K562 (cell line): ENCODE measurements around the gene CSNK1D. TPM values are rescaled to one million over a fixed set of nuclear protein-coding genes. Genes with fewer than 3 reads are reported as not detected.

Experiments
- ATAC-seq: fragments of 200-7000 bp; cut with Tn5 transposase; 3 replicates; pipeline ENCODE4 v1.9.1; 2020; ENCODE audit warnings: moderate library complexity
- BruUV-seq: library from RNA; stranded (reverse); fragments of 400-500 nt; replicated peaks from 2 replicates; lab custom pipeline; 2021; lab: Mats Ljungman, UMichigan
- CTCF ChIA-PET: fragments of 300-600 bp; formaldehyde crosslinking; extraction: SDS; loops from one replicate; lab custom pipeline; 2021; ENCODE audit warnings: low intra/inter-chr PET ratio; lab: Yijun Ruan, JAX
- POLR2A ChIA-PET: fragments of 300-600, 350-650 bp; sonication (Branson Sonifier 250); formaldehyde crosslinking; extraction: SDS; loops from one replicate; lab custom pipeline; 2021; ENCODE audit warnings: antibody characterized with exemption, inconsistent platforms; lab: Yijun Ruan, JAX
- DNase-seq, 4 experiments: peaks; one replicate each; pipeline versions ENCODE4 v3.0.0 to v3.0.0-alpha.2; 2011 to 2018; ENCODE audit warnings: low spot score in 3 of 4, mixed read lengths in 3 of 4; ENCODE audit errors: extremely low read depth in 1 of 4
- FAIRE-seq: peaks from 2 replicates; lab custom pipeline; 2011; peaks lifted over from hg19 to GRCh38; lab: Jason Lieb, UNC
- H2AFZ ChIP-seq: 2 replicates; pipeline ENCODE4 v1.6.0; 2011; ENCODE audit warnings: low read depth, low read length, control low read depth, inconsistent platforms
- H3K27ac ChIP-seq: fragments of 200-600 bp; 3 replicates; pipeline ENCODE4 v1.8.0; 2011; ENCODE audit warnings: low read depth, mild to moderate bottlenecking, control low read depth, inconsistent platforms, low read length, moderate library complexity, mixed read lengths; ENCODE audit errors: extremely low read depth
- H3K27me3 ChIP-seq, 2 experiments: fragments of 300-600 bp in 1 of 2; 2 replicates in 1 of 2; 3 replicates in 1 of 2; pipeline versions ENCODE4 v1.6.0 to v1.8.0; 2011; ENCODE audit warnings: inconsistent platforms in 2 of 2, low read length in 2 of 2, mild to moderate bottlenecking in 1 of 2, mixed read lengths in 1 of 2, moderate library complexity in 1 of 2; ENCODE audit not compliant: control insufficient read depth in 2 of 2, insufficient read depth in 2 of 2
- H3K36me3 ChIP-seq: fragments of 300-600 bp; 3 replicates; pipeline ENCODE4 v1.8.0; 2011; ENCODE audit warnings: mild to moderate bottlenecking, low read length, inconsistent platforms; ENCODE audit not compliant: control insufficient read depth, insufficient read depth
- H3K4me1 ChIP-seq, 2 experiments: fragments of 200-600 bp in 1 of 2; replicated peaks in 1 of 2; 2 replicates in 1 of 2; 3 replicates in 1 of 2; pipeline versions ENCODE4 v1.5.1 to v1.8.0; 2011; ENCODE audit warnings: inconsistent platforms in 2 of 2, low read length in 2 of 2, mild to moderate bottlenecking in 1 of 2, mixed read lengths in 1 of 2, moderate library complexity in 1 of 2; ENCODE audit not compliant: control insufficient read depth in 2 of 2, insufficient read depth in 2 of 2
- H3K4me2 ChIP-seq: 2 replicates; pipeline ENCODE4 v1.6.1; 2011; ENCODE audit warnings: low read length, control low read depth, inconsistent platforms, mixed read lengths; ENCODE audit not compliant: insufficient read depth
- H3K4me3 ChIP-seq: fragments of 200-600 bp; sonication (generic), shearing (Covaris generic); 2 replicates; pipeline ENCODE4 v1.5.1; 2016; ENCODE audit warnings: control low read depth, inconsistent platforms
- H3K79me2 ChIP-seq: fragments of 200-600 bp; 3 replicates; pipeline ENCODE4 v1.8.0; 2011; ENCODE audit warnings: low read length, inconsistent platforms; ENCODE audit not compliant: control insufficient read depth, insufficient read depth
- H3K9ac ChIP-seq, 2 experiments: 2 replicates each; pipeline versions ENCODE4 v1.6.0 to v1.6.1; 2011; ENCODE audit warnings: low read depth in 2 of 2, low read length in 2 of 2, control low read depth in 1 of 2, inconsistent platforms in 1 of 2, mild to moderate bottlenecking in 1 of 2, mixed read lengths in 1 of 2; ENCODE audit not compliant: insufficient read depth in 1 of 2
- H3K9me1 ChIP-seq: one replicate; pipeline ENCODE4 v1.6.0; 2011; ENCODE audit warnings: inconsistent platforms, mild to moderate bottlenecking, low read length, moderate library complexity; ENCODE audit not compliant: control insufficient read depth, insufficient read depth
- H3K9me3 ChIP-seq: replicated peaks from 2 replicates; pipeline ENCODE4 v1.5.1; 2011; ENCODE audit warnings: low read depth, low read length, inconsistent platforms; ENCODE audit not compliant: control insufficient read depth, insufficient read depth
- H4K20me1 ChIP-seq: replicated peaks from 2 replicates; pipeline ENCODE4 v1.6.1; 2011; ENCODE audit warnings: low read length, inconsistent platforms, mixed read lengths; ENCODE audit not compliant: control insufficient read depth, insufficient read depth
- BCOR ChIP-seq: fragments of 450-650 bp; IDR thresholded peaks from 2 replicates; pipeline ENCODE4 v1.6.1; 2016
- BHLHE40 ChIP-seq: IDR thresholded peaks from 2 replicates; pipeline ENCODE4 v1.6.1; 2011; ENCODE audit warnings: low read length, improper control_type of control experiment
- ETV1 ChIP-seq: fragments of 450-650 bp; conservative IDR thresholded peaks from 2 replicates; pipeline ENCODE4 v1.6.1; 2016; ENCODE audit warnings: missing genetic modification characterization, control low read depth, low read depth, missing compliant biosample characterization
- MAX ChIP-seq: sonication (generic); formaldehyde crosslinking; IDR thresholded peaks from 2 replicates; pipeline ENCODE4 v1.9.0; 2022; ENCODE audit warnings: mild to moderate bottlenecking, missing genetic modification reagents
- MIER1 ChIP-seq: fragments of 450-650 bp; IDR thresholded peaks from 2 replicates; pipeline ENCODE4 v1.6.1; 2016; ENCODE audit warnings: antibody characterized with exemption, mild to moderate bottlenecking, low read depth
- NFRKB ChIP-seq: fragments of 450-650 bp; IDR thresholded peaks from 2 replicates; pipeline ENCODE4 v1.6.1; 2016; ENCODE audit warnings: low read depth
- NR2C2 ChIP-seq, 2 experiments: fragments of 200-800 bp in 1 of 2; sonication (Bioruptor generic) in 1 of 2; sonication (generic) in 1 of 2; formaldehyde crosslinking in 1 of 2; IDR thresholded peaks; 2 replicates each; pipeline versions ENCODE4 v1.6.1 to v1.8.0; 2016 to 2022; ENCODE audit warnings: mild to moderate bottlenecking in 1 of 2, missing compliant biosample characterization in 1 of 2, missing genetic modification characterization in 1 of 2, missing genetic modification reagents in 1 of 2
- PML ChIP-seq: IDR thresholded peaks from 2 replicates; pipeline ENCODE4 v1.6.1; 2012; ENCODE audit warnings: low read length, inconsistent platforms
- PRPF4 ChIP-seq: fragments of 200-400 bp; formaldehyde crosslinking; IDR thresholded peaks from one replicate; pipeline ENCODE4 v1.6.1; 2017; ENCODE audit warnings: low read length, low read depth, mild to moderate bottlenecking; ENCODE audit not compliant: insufficient read depth, poor library complexity, severe bottlenecking
- STAG1 ChIP-seq: sonication (generic); formaldehyde crosslinking; IDR thresholded peaks from 2 replicates; pipeline ENCODE4 v1.5.0; 2020; ENCODE audit warnings: missing genetic modification reagents, borderline replicate concordance
- ZNF444 ChIP-seq: fragments of 250-450 bp; sonication (Bioruptor Pico); IDR thresholded peaks from 2 replicates; pipeline ENCODE4 v1.4.0; 2020; ENCODE audit warnings: mild to moderate bottlenecking, moderate library complexity
- ZNF561 ChIP-seq: fragments of 450-650 bp; formaldehyde crosslinking; conservative IDR thresholded peaks from 2 replicates; pipeline ENCODE4 v1.4.0; 2020; ENCODE audit warnings: mild to moderate bottlenecking, moderate library complexity
- ZNF57 ChIP-seq: fragments of 450-650 bp; formaldehyde crosslinking; IDR thresholded peaks from 2 replicates; pipeline ENCODE4 v1.4.0; 2020; ENCODE audit warnings: mild to moderate bottlenecking, moderate library complexity
- ZNF766 ChIP-seq: fragments of 200-800 bp; sonication (Bioruptor generic); conservative IDR thresholded peaks from 2 replicates; pipeline ENCODE4 v1.6.1; 2016; ENCODE audit warnings: missing genetic modification characterization, missing compliant biosample characterization
- WGBS: fragments of 100-300 bp; shearing (Covaris generic); methylation state at CpG from one replicate; pipeline ENCODE4 v1.1.6; 2016; ENCODE audit warnings: low coverage, mixed read lengths; ENCODE audit not compliant: insufficient coverage; ENCODE audit errors: missing lambda C conversion rate; 5-methylcytosine and 5-hydroxymethylcytosine counted together
- in situ Hi-C: fragments of 300-500 bp; cut with MboI; formaldehyde crosslinking; loops from 4 replicates; pipeline ENCODE4 v1.15.0; 2018; ENCODE audit warnings: inconsistent platforms, mixed read lengths
- intact Hi-C: fragments of 100-400 bp; cut with micrococcal nuclease; formaldehyde crosslinking; loops from 2 replicates; pipeline ENCODE4 v1.14.2; 2022
- polyA plus RNA-seq, 8 experiments: library from polyadenylated mRNA; depleted of rRNA in 4 of 8; stranded (reverse) in 5 of 8; unstranded in 3 of 8; fragments of >200 nt; fragmentation: Nextera tagmentation in 2 of 8; fragmentation: Illumina TruSeq in 1 of 8; extraction: Ambion mirVana in 2 of 8; extraction: Trizol in 1 of 8; gene quantifications; 2 replicates each; pipeline versions ENCODE4 v1.2.1 to v1.2.3, GENCODE V29; 2011 to 2014; ENCODE audit warnings: inconsistent platforms in 1 of 8, missing spikeins in 1 of 8
- total RNA-seq, 7 experiments: library from RNA; depleted of rRNA in 6 of 7; stranded (reverse); fragments of >200 nt in 6 of 7; fragmentation: Illumina TruSeq in 2 of 7; extraction: Trizol in 2 of 7; gene quantifications; 2 replicates each; pipeline versions ENCODE4 v1.2.1 to v1.2.3, GENCODE V29; 2011 to 2021; ENCODE audit warnings: low replicate concordance in 1 of 7
- TF ChIP-seq, protein P1 (sequence below): fragments of 450-650 bp; IDR thresholded peaks from 2 replicates; pipeline ENCODE4 v1.6.1; 2016; ENCODE audit warnings: low read depth

Gene CSNK1D
- total and polyA plus RNA-seq, 9 of the 15 experiments (the other 6 are each of a cell fraction or from before 2014, with no cell fraction given): 6.5 to 133 (median 41.3) TPM

DNA sequence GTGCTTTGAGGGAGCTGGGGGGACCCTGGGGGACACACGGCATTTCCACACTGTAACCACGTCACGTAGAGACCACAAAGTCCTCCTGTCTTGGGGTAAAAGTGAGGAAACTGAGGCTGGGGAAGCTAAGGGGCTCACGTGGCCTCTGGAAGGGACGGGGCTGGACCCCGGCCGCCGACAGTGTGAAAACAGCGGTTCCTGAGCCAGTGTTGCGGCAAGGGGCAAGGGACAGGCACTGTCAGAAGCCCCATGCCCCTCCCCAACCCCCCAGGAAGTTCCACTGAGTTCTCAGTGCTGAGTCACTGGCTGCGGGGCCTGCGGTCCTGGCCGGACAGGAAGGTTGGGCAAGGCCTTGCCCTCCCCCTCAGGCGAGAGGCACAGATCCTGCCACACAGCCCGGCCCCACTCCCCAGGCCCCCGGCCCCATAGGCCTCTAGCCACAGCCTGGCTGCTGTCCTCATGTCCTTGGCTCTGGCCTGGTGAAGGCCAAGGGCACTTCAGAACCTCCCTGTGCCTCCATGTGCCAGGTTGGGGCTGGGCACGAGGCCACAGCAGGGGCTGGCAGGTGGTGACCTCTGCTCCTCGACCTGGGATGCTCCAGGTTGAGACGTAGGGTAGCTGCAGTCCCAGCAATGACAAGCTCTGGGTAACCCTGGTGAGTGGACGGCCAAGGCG lies 55.8 kb downstream of the CSNK1D start:
- peak; percentile 54 for ATAC-seq
- CTCF ChIA-PET: no interaction called here
- H2AFZ ChIP-seq: peak overlapping the region; percentile 90
- TF ChIP-seq NR2C2 (CRISPR knock-in tag; IDR thresholded peaks at IDR 0.05) (no peak), NR2C2 (tag; IDR thresholded peaks at IDR 0.05) (peak; percentile 66), ZNF766 (0 out of 2 replicates have a peak, but pooled peaks have one; percentile 50), BCOR (no peak), PML (no peak), NFRKB (peak; percentile 81; the same call in 1 of the 2 replicates), ZNF57 (no peak), STAG1 (CRISPR knock-in tag) (no peak), ZNF444 (CRISPR knock-in tag) (no peak), PRPF4 (no peak), ZNF561 (CRISPR knock-in tag) (no peak), BHLHE40 (no peak), MIER1 (no peak), ETV1 (peak; percentile 86), MAX (CRISPR knock-in tag) (peak; percentile 77)
- TF ChIP-seq, protein P1, sequence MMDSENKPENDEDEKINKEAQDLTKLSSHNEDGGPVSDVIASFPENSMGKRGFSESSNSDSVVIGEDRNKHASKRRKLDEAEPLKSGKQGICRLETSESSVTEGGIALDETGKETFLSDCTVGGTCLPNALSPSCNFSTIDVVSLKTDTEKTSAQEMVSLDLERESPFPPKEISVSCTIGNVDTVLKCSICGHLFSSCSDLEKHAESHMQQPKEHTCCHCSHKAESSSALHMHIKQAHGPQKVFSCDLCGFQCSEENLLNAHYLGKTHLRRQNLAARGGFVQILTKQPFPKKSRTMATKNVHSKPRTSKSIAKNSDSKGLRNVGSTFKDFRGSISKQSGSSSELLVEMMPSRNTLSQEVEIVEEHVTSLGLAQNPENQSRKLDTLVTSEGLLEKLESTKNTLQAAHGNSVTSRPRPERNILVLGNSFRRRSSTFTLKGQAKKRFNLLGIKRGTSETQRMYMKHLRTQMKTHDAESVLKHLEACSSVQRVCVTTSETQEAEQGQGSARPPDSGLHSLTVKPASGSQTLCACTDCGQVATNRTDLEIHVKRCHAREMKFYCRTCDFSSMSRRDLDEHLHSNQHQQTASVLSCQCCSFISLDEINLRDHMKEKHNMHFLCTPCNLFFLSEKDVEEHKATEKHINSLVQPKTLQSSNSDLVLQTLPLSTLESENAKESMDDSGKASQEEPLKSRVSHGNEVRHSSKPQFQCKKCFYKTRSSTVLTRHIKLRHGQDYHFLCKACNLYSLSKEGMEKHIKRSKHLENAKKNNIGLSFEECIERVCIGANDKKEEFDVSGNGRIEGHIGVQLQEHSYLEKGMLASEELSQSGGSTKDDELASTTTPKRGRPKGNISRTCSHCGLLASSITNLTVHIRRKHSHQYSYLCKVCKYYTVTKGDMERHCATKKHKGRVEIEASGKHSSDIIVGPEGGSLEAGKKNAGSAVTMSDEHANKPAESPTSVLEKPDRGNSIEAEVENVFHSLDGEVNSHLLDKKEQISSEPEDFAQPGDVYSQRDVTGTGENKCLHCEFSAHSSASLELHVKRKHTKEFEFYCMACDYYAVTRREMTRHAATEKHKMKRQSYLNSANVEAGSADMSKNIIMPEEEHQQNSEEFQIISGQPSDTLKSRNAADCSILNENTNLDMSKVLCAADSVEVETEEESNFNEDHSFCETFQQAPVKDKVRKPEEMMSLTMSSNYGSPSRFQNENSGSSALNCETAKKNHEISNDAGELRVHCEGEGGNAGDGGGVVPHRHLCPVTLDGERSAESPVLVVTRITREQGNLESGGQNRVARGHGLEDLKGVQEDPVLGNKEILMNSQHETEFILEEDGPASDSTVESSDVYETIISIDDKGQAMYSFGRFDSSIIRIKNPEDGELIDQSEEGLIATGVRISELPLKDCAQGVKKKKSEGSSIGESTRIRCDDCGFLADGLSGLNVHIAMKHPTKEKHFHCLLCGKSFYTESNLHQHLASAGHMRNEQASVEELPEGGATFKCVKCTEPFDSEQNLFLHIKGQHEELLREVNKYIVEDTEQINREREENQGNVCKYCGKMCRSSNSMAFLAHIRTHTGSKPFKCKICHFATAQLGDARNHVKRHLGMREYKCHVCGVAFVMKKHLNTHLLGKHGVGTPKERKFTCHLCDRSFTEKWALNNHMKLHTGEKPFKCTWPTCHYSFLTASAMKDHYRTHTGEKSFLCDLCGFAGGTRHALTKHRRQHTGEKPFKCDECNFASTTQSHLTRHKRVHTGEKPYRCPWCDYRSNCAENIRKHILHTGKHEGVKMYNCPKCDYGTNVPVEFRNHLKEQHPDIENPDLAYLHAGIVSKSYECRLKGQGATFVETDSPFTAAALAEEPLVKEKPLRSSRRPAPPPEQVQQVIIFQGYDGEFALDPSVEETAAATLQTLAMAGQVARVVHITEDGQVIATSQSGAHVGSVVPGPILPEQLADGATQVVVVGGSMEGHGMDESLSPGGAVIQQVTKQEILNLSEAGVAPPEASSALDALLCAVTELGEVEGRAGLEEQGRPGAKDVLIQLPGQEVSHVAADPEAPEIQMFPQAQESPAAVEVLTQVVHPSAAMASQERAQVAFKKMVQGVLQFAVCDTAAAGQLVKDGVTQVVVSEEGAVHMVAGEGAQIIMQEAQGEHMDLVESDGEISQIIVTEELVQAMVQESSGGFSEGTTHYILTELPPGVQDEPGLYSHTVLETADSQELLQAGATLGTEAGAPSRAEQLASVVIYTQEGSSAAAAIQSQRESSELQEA: no peak

More for the DNA sequence above, 55.8 kb downstream of the CSNK1D start:
- no peaks in the 10 kb centered on the region for H3K9me1 ChIP-seq
- H3K27me3 ChIP-seq: no peaks in the 10 kb centered on the region
- FAIRE-seq: peak; percentile 42
- peak overlapping the region; percentile 78 to 92 for H3K9ac ChIP-seq
- POLR2A ChIA-PET: no interaction called here
- H3K4me2 ChIP-seq: peak overlapping the region; percentile 52
- 31% methylated on average over 16 of the region's 21 CpGs for WGBS
- peak overlapping the region; percentile 98 for H3K27ac ChIP-seq
- BruUV-seq: no TSS peak
- H4K20me1 ChIP-seq: no peaks in the 10 kb centered on the region
- peaks cover 9% of the 10 kb centered on the region; the same call in 2 of the 3 replicates for H3K79me2 ChIP-seq
- intact Hi-C loops (no loop called here), in situ Hi-C loops (no loop called here)
- H3K36me3 ChIP-seq: no peaks in the 10 kb centered on the region
- no peaks in the 10 kb centered on the region for H3K9me3 ChIP-seq
- H3K4me1 ChIP-seq: peaks cover 43 to 78% of the 10 kb centered on the region in 2 experiments
- H3K4me3 ChIP-seq: no peak overlapping the region
- DNase-seq: peak; percentile 71 to 81 (median 78)
